GM18505 (cell line): ENCODE data around the gene SIGLECL1.

Experiments
- ATAC-seq: cut with Tn5 transposase; IDR thresholded peaks from one replicate; pipeline ENCODE4 v1.9.1; 2021; ENCODE audit not compliant: unreplicated experiment
- POLR2A ChIP-seq: IDR thresholded peaks from 4 replicates; pipeline ENCODE4 v1.6.1; 2011; ENCODE audit warnings: borderline replicate concordance; ENCODE audit not compliant: insufficient read depth, insufficient read length; ENCODE audit errors: extremely low read depth

Gene SIGLECL1

GRCh38 chr19:51295382-51296126 lies 44.7 kb downstream of the SIGLECL1 start:
- no peak for ATAC-seq
- TF ChIP-seq POLR2A, result no peak

- no peak for ATAC-seq
These were observed 45.6 kb downstream of the SIGLECL1 start for GRCh38 chr19:51296336-51297093.

GRCh38 chr19:51297406-51297805 lies 46.5 kb downstream of the SIGLECL1 start:
- no peak for ATAC-seq
- no peak for TF ChIP-seq POLR2A

More at GRCh38 chr19:51296336-51297093, 45.6 kb downstream of the SIGLECL1 start:
- TF ChIP-seq POLR2A, result no peak

GRCh38 chr19:51301266-51301665 lies 50.4 kb downstream of the SIGLECL1 start:
- TF ChIP-seq POLR2A, result no peak
- ATAC-seq, result no peak

- no peak for ATAC-seq
- TF ChIP-seq POLR2A, result no peak
These were observed 54.6 kb downstream of the SIGLECL1 start for GRCh38 chr19:51305479-51305878.

GRCh38 chr19:51311351-51312257 lies 60.7 kb downstream of the SIGLECL1 start, which contains the start of gene IGLON5:
Gene IGLON5 (plus strand): TSS chr19:51311644. CDS start chr19:51311848, 204 bp downstream.
- ATAC-seq, result no peak
- no peak for TF ChIP-seq POLR2A

- no peak for TF ChIP-seq POLR2A
- no peak for ATAC-seq
These were observed 65.8 kb downstream of the SIGLECL1 start for GRCh38 chr19:51316688-51317087.

GRCh38 chr19:51317376-51317775 lies 66.5 kb downstream of the SIGLECL1 start:
- ATAC-seq, result no peak
- no peak for TF ChIP-seq POLR2A

- TF ChIP-seq POLR2A, result no peak
- ATAC-seq, result no peak
These were observed 67.1 kb downstream of the SIGLECL1 start for GRCh38 chr19:51317968-51318367.
